ENCODE measurements around the gene SMIM28. TPM values are rescaled to one million over a fixed set of nuclear protein-coding genes. Genes with fewer than 3 reads are reported as not detected.
"Not testable (repeated sequence)": the region's sequence is repeated elsewhere in the genome, so short reads cannot be mapped to it uniquely, and the experiment has no call there.

Gene SMIM28
- total and polyA plus RNA-seq, 5 donors from 2014 or later: not detected

DNA sequence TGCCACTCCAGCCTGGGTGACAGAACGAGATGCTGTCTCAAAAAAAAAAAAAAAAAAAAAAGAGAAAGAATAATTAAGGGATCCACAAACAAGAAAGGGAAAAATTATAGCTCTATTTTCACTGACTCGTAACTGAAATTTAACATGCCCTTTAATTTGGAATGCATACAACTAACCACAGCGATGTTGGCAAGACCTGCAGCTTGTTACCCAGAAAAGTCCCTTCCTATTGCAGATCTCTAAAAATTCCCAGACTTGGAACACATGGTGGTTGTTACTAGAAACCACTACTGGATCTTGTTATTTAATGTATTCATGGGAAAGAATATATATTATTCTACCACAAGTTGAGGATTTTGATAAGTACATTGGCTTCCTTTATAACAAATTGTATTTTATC lies 27.8 kb upstream of the SMIM28 start:
- no peaks in the 10 kb centered on the region for H3K36me3 ChIP-seq (ENCODE audit: control insufficient read depth, insufficient read depth, low read length)
- H3K4me3 ChIP-seq (ENCODE audit: low read depth, low read length): no peak overlapping the region
- H3K9me3 ChIP-seq (ENCODE audit: control insufficient read depth in 2 of 2, low read length in 2 of 2): no peaks in the 10 kb centered on the region
- H3K9me3 Mint-ChIP-seq: no peaks in the 10 kb centered on the region
- H3K27ac Mint-ChIP-seq: no peak overlapping the region
- peaks cover 17% of the 10 kb centered on the region for H3K27me3 Mint-ChIP-seq
- ATAC-seq (ENCODE audit: low read depth in 2 of 2) (no peak), DNase-seq (no peak)
- no peak overlapping the region for H3K4me3 Mint-ChIP-seq
- H3K4me1 Mint-ChIP-seq: no peaks in the 10 kb centered on the region
- no peaks in the 10 kb centered on the region for H3K36me3 Mint-ChIP-seq
- H3K27me3 ChIP-seq (ENCODE audit: control insufficient read depth, insufficient read depth, low read length): peaks cover 9% of the 10 kb centered on the region
- no peak overlapping the region for H3K27ac ChIP-seq (ENCODE audit: insufficient read depth, low read length, poor library complexity, severe bottlenecking)
- no peaks in the 10 kb centered on the region for H3K4me1 ChIP-seq (ENCODE audit: control insufficient read depth, insufficient read depth, low read length, poor library complexity, severe bottlenecking)

DNA sequence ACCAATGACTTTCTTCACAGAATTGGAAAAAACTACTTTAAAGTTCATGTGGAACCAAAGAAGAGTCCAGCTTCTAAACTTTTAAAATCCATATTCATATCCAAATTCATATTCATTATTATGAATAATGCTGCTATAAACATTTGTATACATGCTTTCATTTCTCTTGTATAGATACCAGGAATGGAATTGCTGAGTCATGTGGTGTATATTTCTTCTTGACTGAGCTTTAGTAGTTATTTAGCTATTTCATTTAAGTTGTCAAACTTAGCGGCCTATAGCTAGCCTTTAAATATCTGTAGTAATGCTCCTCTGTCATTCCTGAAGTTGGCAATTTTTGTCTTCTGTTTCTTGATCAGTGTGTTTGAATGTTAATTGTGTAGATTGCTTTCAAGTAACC lies 19.8 kb upstream of the SMIM28 start:
- H3K36me3 Mint-ChIP-seq: no peaks in the 10 kb centered on the region
- Histone ChIP-seq H3K4me1 (ENCODE audit: control insufficient read depth, insufficient read depth, low read length, poor library complexity, severe bottlenecking) (no peaks in the 10 kb centered on the region), H3K27ac (ENCODE audit: insufficient read depth, low read length, poor library complexity, severe bottlenecking) (no peak overlapping the region), H3K9me3 (ENCODE audit: control insufficient read depth in 2 of 2, low read length in 2 of 2) (no peaks in the 10 kb centered on the region), H3K4me3 (ENCODE audit: low read depth, low read length) (no peak overlapping the region), H3K36me3 (ENCODE audit: control insufficient read depth, insufficient read depth, low read length) (no peaks in the 10 kb centered on the region), H3K27me3 (ENCODE audit: control insufficient read depth, insufficient read depth, low read length) (no peaks in the 10 kb centered on the region)
- ATAC-seq (ENCODE audit: low read depth in 2 of 2) (no peak), DNase-seq (no peak)
- peaks cover 5% of the 10 kb centered on the region for H3K27me3 Mint-ChIP-seq
- H3K27ac Mint-ChIP-seq: no peak overlapping the region
- no peaks in the 10 kb centered on the region for H3K4me1 Mint-ChIP-seq
- H3K4me3 Mint-ChIP-seq: no peak overlapping the region
- peaks cover 0 to 5% (median 0%) of the 10 kb centered on the region in 7 donors for H3K9me3 Mint-ChIP-seq

- not testable (repeated sequence) for DNase-seq; H3K4me1 Mint-ChIP-seq; H3K9me3 ChIP-seq (ENCODE audit: control insufficient read depth in 2 of 2, low read length in 2 of 2); H3K27ac ChIP-seq (ENCODE audit: insufficient read depth, low read length, poor library complexity, severe bottlenecking); H3K4me3 Mint-ChIP-seq; H3K4me3 ChIP-seq (ENCODE audit: low read depth, low read length); H3K27me3 ChIP-seq (ENCODE audit: control insufficient read depth, insufficient read depth, low read length); H3K36me3 ChIP-seq (ENCODE audit: control insufficient read depth, insufficient read depth, low read length); H3K4me1 ChIP-seq (ENCODE audit: control insufficient read depth, insufficient read depth, low read length, poor library complexity, severe bottlenecking); H3K36me3 Mint-ChIP-seq; ATAC-seq (ENCODE audit: low read depth in 2 of 2); H3K9me3 Mint-ChIP-seq; H3K27ac Mint-ChIP-seq
- peaks cover 18% of the 10 kb centered on the region for H3K27me3 Mint-ChIP-seq
These were observed 9.0 kb upstream of the SMIM28 start for GRCh38 chr6:138368684-138369083.

DNA sequence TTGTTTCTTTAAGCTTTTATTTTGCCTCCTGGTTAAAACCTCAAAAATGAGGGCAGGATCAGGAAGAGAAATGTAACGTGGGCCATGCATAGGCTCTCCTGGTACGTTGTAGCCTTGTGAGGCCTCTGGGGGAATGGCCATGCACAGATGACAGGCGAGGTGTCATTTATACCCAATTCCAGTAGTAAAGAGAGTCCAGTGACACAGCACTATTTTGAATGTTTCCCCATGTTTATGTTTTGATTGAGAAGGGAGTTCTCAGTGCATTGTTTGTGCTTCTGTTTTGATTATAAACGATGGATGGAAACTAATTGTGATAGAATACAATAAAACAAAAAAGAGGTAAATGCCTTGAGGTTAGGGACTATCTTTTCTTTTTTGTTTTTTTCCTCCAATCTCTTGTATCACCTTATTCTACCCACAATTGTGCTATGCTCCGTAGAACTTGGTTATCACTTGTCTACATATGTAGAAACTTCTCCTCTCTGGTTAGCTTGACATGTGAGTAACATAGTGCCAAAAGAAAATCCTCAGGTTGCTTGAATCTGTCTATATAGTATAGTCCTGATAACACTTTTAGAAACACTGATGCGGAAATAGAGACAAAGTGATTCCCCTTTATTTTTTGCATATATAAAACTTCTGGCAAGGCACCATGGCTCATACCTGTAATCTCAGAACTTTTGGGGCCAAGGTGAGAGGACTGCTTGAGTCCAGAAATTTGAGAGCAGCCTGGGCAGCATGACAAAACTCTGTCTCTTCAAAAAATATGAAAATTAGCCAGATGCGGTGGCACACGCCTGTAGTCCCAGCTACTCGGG lies 6.9 kb upstream of the SMIM28 start:
- DNase-seq: no peak
- Mint-ChIP-seq H3K36me3 (no peaks in the 10 kb centered on the region), H3K27me3 (peaks cover 14% of the 10 kb centered on the region)

GRCh38 chr6:138371452-138371711 lies 6.3 kb upstream of the SMIM28 start:
- Histone ChIP-seq H3K27me3 (ENCODE audit: control insufficient read depth, insufficient read depth, low read length) (peaks cover 3% of the 10 kb centered on the region), H3K9me3 (ENCODE audit: control insufficient read depth in 2 of 2, low read length in 2 of 2) (no peaks in the 10 kb centered on the region), H3K36me3 (ENCODE audit: control insufficient read depth, insufficient read depth, low read length) (no peaks in the 10 kb centered on the region), H3K27ac (ENCODE audit: insufficient read depth, low read length, poor library complexity, severe bottlenecking) (no peak overlapping the region), H3K4me1 (ENCODE audit: control insufficient read depth, insufficient read depth, low read length, poor library complexity, severe bottlenecking) (no peaks in the 10 kb centered on the region), H3K4me3 (ENCODE audit: low read depth, low read length) (no peak overlapping the region)
- ATAC-seq (ENCODE audit: low read depth in 2 of 2) (no peak), DNase-seq (no peak)
- Mint-ChIP-seq H3K4me1 (no peaks in the 10 kb centered on the region), H3K4me3 (no peak overlapping the region), H3K36me3 (no peaks in the 10 kb centered on the region), H3K9me3 (peaks cover 0 to 9% (median 0%) of the 10 kb centered on the region in 7 donors), H3K27me3 (peaks cover 14% of the 10 kb centered on the region), H3K27ac (no peak overlapping the region)

More for the DNA sequence above, 6.9 kb upstream of the SMIM28 start:
- H3K27ac ChIP-seq (ENCODE audit: insufficient read depth, low read length, poor library complexity, severe bottlenecking): no peak overlapping the region
- Mint-ChIP-seq H3K4me1 (no peaks in the 10 kb centered on the region), H3K27ac (no peak overlapping the region), H3K4me3 (peak overlapping the region in 1 of 4 donors; percentile 34), H3K9me3 (peaks cover 0 to 9% (median 0%) of the 10 kb centered on the region in 7 donors)
- no peaks in the 10 kb centered on the region for H3K4me1 ChIP-seq (ENCODE audit: control insufficient read depth, insufficient read depth, low read length, poor library complexity, severe bottlenecking)
- H3K27me3 ChIP-seq (ENCODE audit: control insufficient read depth, insufficient read depth, low read length): no peaks in the 10 kb centered on the region
- no peaks in the 10 kb centered on the region for H3K36me3 ChIP-seq (ENCODE audit: control insufficient read depth, insufficient read depth, low read length)
- no peak for ATAC-seq (ENCODE audit: low read depth in 2 of 2)
- H3K9me3 ChIP-seq (ENCODE audit: control insufficient read depth in 2 of 2, low read length in 2 of 2): no peaks in the 10 kb centered on the region
- no peak overlapping the region for H3K4me3 ChIP-seq (ENCODE audit: low read depth, low read length)

- no peaks in the 10 kb centered on the region for H3K4me1 ChIP-seq (ENCODE audit: control insufficient read depth, insufficient read depth, low read length, poor library complexity, severe bottlenecking)
- H3K4me3 ChIP-seq (ENCODE audit: low read depth, low read length): no peak overlapping the region
- H3K9me3 Mint-ChIP-seq: peaks cover 0 to 9% (median 0%) of the 10 kb centered on the region in 7 donors
- no peaks in the 10 kb centered on the region for H3K9me3 ChIP-seq (ENCODE audit: control insufficient read depth in 2 of 2, low read length in 2 of 2)
- H3K4me1 Mint-ChIP-seq: no peaks in the 10 kb centered on the region
- DNase-seq: no peak
- no peaks in the 10 kb centered on the region for H3K36me3 ChIP-seq (ENCODE audit: control insufficient read depth, insufficient read depth, low read length)
- H3K27ac ChIP-seq (ENCODE audit: insufficient read depth, low read length, poor library complexity, severe bottlenecking): no peak overlapping the region
- ATAC-seq (ENCODE audit: low read depth in 2 of 2): no peak
- H3K4me3 Mint-ChIP-seq: no peak overlapping the region
- peaks cover 3% of the 10 kb centered on the region for H3K27me3 ChIP-seq (ENCODE audit: control insufficient read depth, insufficient read depth, low read length)
- H3K27ac Mint-ChIP-seq: no peak overlapping the region
- H3K27me3 Mint-ChIP-seq: peaks cover 14% of the 10 kb centered on the region
- no peaks in the 10 kb centered on the region for H3K36me3 Mint-ChIP-seq
These were observed 6.0 kb upstream of the SMIM28 start for GRCh38 chr6:138371720-138372119.

DNA sequence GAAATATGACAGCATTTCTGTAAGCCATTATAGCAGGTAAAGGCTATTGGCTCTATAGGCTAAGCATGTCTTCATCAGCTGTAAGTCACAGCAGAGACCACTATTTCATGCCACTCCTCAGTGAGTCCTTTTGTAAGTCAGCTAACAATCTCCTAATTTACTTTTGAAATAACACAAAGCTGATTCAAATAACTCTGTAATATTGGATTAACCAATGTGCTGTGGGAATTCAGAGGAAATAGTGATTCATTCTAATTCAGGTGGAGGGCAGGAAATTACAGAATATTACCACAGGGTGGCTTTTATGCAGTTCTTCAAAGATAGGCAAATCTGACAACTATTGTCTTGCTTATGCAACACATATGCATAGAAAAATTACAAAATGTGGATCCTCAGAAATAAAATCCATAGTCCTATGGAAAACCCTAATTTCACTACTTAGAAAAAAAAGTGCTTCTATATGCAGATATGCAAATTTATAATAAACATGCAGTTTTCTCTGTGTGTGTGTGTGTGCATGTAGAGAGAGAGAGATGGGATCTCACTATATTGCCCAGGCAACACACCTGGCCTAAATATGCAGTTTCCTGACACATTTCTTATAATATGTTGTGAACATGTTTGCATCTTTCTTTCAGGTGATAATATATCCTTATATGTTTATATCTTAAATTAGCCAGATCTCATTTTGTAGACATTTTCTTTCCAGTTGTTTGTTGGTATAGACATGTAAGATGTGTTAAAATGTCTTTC lies 4.8 kb upstream of the SMIM28 start:
- no peaks in the 10 kb centered on the region for H3K36me3 Mint-ChIP-seq
- H3K27me3 ChIP-seq (ENCODE audit: control insufficient read depth, insufficient read depth, low read length): peaks cover 3% of the 10 kb centered on the region
- no peak overlapping the region for H3K27ac ChIP-seq (ENCODE audit: insufficient read depth, low read length, poor library complexity, severe bottlenecking)
- H3K4me3 ChIP-seq (ENCODE audit: low read depth, low read length): no peak overlapping the region
- no peaks in the 10 kb centered on the region for H3K4me1 ChIP-seq (ENCODE audit: control insufficient read depth, insufficient read depth, low read length, poor library complexity, severe bottlenecking)
- H3K4me3 Mint-ChIP-seq: no peak overlapping the region
- no peak overlapping the region for H3K27ac Mint-ChIP-seq
- no peaks in the 10 kb centered on the region for H3K9me3 ChIP-seq (ENCODE audit: control insufficient read depth in 2 of 2, low read length in 2 of 2)
- H3K27me3 Mint-ChIP-seq: peaks cover 18% of the 10 kb centered on the region
- ATAC-seq (ENCODE audit: low read depth in 2 of 2) (peak in 1 of 2 donors; percentile 57), DNase-seq (peak in 2 of 3 donors; percentile 27 to 33)
- no peaks in the 10 kb centered on the region for H3K4me1 Mint-ChIP-seq
- no peaks in the 10 kb centered on the region for H3K36me3 ChIP-seq (ENCODE audit: control insufficient read depth, insufficient read depth, low read length)
- peaks cover 0 to 1% (median 0%) of the 10 kb centered on the region in 7 donors for H3K9me3 Mint-ChIP-seq

DNA sequence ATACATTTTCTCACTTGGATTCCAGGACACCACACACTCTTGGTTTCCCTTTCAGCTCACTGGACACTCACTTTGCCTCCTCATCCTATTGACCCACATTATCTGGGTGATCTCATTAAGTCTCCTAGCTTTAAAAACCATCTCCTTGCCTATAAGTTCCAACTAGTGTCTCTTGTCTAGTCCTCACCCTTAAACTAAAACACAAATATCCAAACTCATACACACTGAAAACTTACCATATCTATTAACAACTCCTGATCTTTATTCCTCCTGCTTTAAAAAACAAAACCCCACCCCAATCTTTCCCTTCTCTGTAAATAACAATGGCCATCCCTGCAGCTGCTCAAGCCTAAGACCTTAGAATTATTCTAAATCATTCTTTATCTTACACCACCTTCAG lies 3.5 kb upstream of the SMIM28 start:
- Histone ChIP-seq H3K27me3 (ENCODE audit: control insufficient read depth, insufficient read depth, low read length) (peaks cover 3% of the 10 kb centered on the region), H3K9me3 (ENCODE audit: control insufficient read depth in 2 of 2, low read length in 2 of 2) (no peaks in the 10 kb centered on the region), H3K27ac (ENCODE audit: insufficient read depth, low read length, poor library complexity, severe bottlenecking) (no peak overlapping the region), H3K4me1 (ENCODE audit: control insufficient read depth, insufficient read depth, low read length, poor library complexity, severe bottlenecking) (no peaks in the 10 kb centered on the region), H3K4me3 (ENCODE audit: low read depth, low read length) (no peak overlapping the region), H3K36me3 (ENCODE audit: control insufficient read depth, insufficient read depth, low read length) (no peaks in the 10 kb centered on the region)
- H3K36me3 Mint-ChIP-seq: no peaks in the 10 kb centered on the region
- no peak for DNase-seq
- no peak overlapping the region for H3K27ac Mint-ChIP-seq
- H3K9me3 Mint-ChIP-seq: no peaks in the 10 kb centered on the region
- H3K4me3 Mint-ChIP-seq: no peak overlapping the region
- no peak for ATAC-seq (ENCODE audit: low read depth in 2 of 2)
- H3K4me1 Mint-ChIP-seq: no peaks in the 10 kb centered on the region
- peaks cover 20% of the 10 kb centered on the region for H3K27me3 Mint-ChIP-seq
